GM23338 (cell line): ENCODE results near the gene CCNI2. TPM values are rescaled to one million over a fixed set of nuclear protein-coding genes. Genes with fewer than 3 reads are reported as not detected.

ENCODE experiments used
- ATAC-seq: fragments of 200-7000 bp; cut with Tn5 transposase; 3 replicates; pipeline ENCODE4 v1.9.1; 2020
- DNase-seq: peaks from one replicate; pipeline ENCODE4 v3.0.0-alpha.2; 2015; ENCODE audit warnings: low spot score
- H2AFZ ChIP-seq: fragments of 200-600 bp; sonication (generic); 2 replicates; pipeline ENCODE4 v1.8.0; 2016; ENCODE audit warnings: antibody characterized with exemption, mild to moderate bottlenecking, moderate library complexity
- H3F3A ChIP-seq: fragments of 200-600 bp; sonication (generic); replicated peaks from 2 replicates; pipeline ENCODE4 v1.8.0; 2017; ENCODE audit warnings: antibody characterized with exemption, mixed run types, low read depth
- H3K27ac ChIP-seq: fragments of 200-600 bp; sonication (generic); 2 replicates; pipeline ENCODE4 v1.6.1; 2016; ENCODE audit warnings: low read depth
- H3K27me3 ChIP-seq: fragments of 200-600 bp; sonication (generic); 2 replicates; pipeline ENCODE4 v1.8.0; 2016; ENCODE audit warnings: mild to moderate bottlenecking, mixed run types, moderate library complexity; ENCODE audit not compliant: insufficient read depth
- H3K36me3 ChIP-seq: fragments of 200-600 bp; sonication (generic); 2 replicates; pipeline ENCODE4 v1.8.0; 2016; ENCODE audit warnings: mild to moderate bottlenecking; ENCODE audit not compliant: insufficient read depth
- H3K4me1 ChIP-seq: fragments of 200-600 bp; sonication (generic); 2 replicates; pipeline ENCODE4 v1.8.0; 2016; ENCODE audit warnings: mild to moderate bottlenecking, moderate library complexity; ENCODE audit not compliant: insufficient read depth
- H3K4me2 ChIP-seq: fragments of 200-600 bp; sonication (generic); 2 replicates; pipeline ENCODE4 v1.7.1; 2017; ENCODE audit warnings: mixed run types
- H3K4me3 ChIP-seq: fragments of 200-600 bp; sonication (generic); 2 replicates; pipeline ENCODE4 v1.6.1; 2016; ENCODE audit warnings: mixed run types
- H3K79me2 ChIP-seq: fragments of 200-600 bp; sonication (generic); replicated peaks from 2 replicates; pipeline ENCODE4 v1.8.0; 2017; ENCODE audit warnings: mild to moderate bottlenecking; ENCODE audit not compliant: insufficient read depth
- H3K9me2 ChIP-seq: fragments of 200-600 bp; sonication (generic); 2 replicates; pipeline ENCODE4 v1.8.0; 2017; ENCODE audit not compliant: insufficient read depth
- H4K20me1 ChIP-seq: fragments of 200-600 bp; sonication (generic); replicated peaks from 2 replicates; pipeline ENCODE4 v1.8.0; 2017; ENCODE audit warnings: mild to moderate bottlenecking; ENCODE audit not compliant: insufficient read depth
- H3K27ac Mint-ChIP-seq: 2 replicates; pipeline ENCODE4 v1.8.0; 2020; ENCODE audit warnings: inconsistent platforms, mild to moderate bottlenecking, moderate library complexity, mixed read lengths
- H3K27me3 Mint-ChIP-seq: 3 replicates; pipeline ENCODE4 v1.8.0; 2022; ENCODE audit warnings: low read depth, mild to moderate bottlenecking, moderate library complexity, mixed read lengths, inconsistent platforms; ENCODE audit not compliant: insufficient read depth, poor library complexity
- H3K36me3 Mint-ChIP-seq: 3 replicates; pipeline ENCODE4 v1.8.0; 2021; ENCODE audit warnings: low read depth, mild to moderate bottlenecking, inconsistent platforms, moderate library complexity, mixed read lengths
- H3K4me1 Mint-ChIP-seq: 3 replicates; pipeline ENCODE4 v1.8.0; 2020; ENCODE audit warnings: mild to moderate bottlenecking, inconsistent platforms, mixed read lengths
- H3K4me3 Mint-ChIP-seq: 3 replicates; pipeline ENCODE4 v1.8.0; 2021; ENCODE audit warnings: moderate library complexity, mild to moderate bottlenecking, inconsistent platforms, mixed read lengths
- H3K9me3 Mint-ChIP-seq: 3 replicates; pipeline ENCODE4 v1.8.0; 2020; ENCODE audit warnings: moderate library complexity, mild to moderate bottlenecking, inconsistent platforms, mixed read lengths
- EZH2 ChIP-seq: fragments of 200-600 bp; sonication (generic); IDR thresholded peaks from one replicate; pipeline ENCODE4 v1.8.0; 2017; ENCODE audit warnings: antibody characterized with exemption, mild to moderate bottlenecking, low read depth; ENCODE audit not compliant: unreplicated experiment
- POLR2AphosphoS5 ChIP-seq: IDR thresholded peaks from 2 replicates; pipeline ENCODE4 v1.6.1; 2016; ENCODE audit warnings: antibody characterized with exemption, low read depth
- ZNF114 ChIP-seq: fragments of 250-450 bp; sonication (Bioruptor Pico); IDR thresholded peaks from 2 replicates; pipeline ENCODE4 v1.5.0; 2020; ENCODE audit warnings: mild to moderate bottlenecking, moderate library complexity
- polyA plus RNA-seq: library from polyadenylated mRNA; unstranded; fragments of >200 nt; fragmentation: Nextera tagmentation; extraction: Ambion mirVana; gene quantifications from 2 replicates; pipeline ENCODE4 v1.2.1, GENCODE V29; 2016
- total RNA-seq: library from RNA; depleted of rRNA; stranded (reverse); fragments of >200 nt; shearing (Covaris generic); gene quantifications from 2 replicates; pipeline ENCODE4 v1.2.3, GENCODE V29; 2014
- TF ChIP-seq, protein P1 (sequence below): IDR thresholded peaks from one replicate; pipeline ENCODE4 v1.6.1; 2018; ENCODE audit warnings: antibody characterized with exemption; ENCODE audit not compliant: unreplicated experiment
- TF ChIP-seq, protein P2 (sequence below), 2 experiments: fragments of 200-600 bp in 1 of 2; sonication (generic) in 1 of 2; conservative IDR thresholded peaks; 2 replicates each; pipeline versions ENCODE4 v1.5.1 to v1.6.1; 2016 to 2017; ENCODE audit warnings: antibody characterized with exemption in 2 of 2, low read depth in 2 of 2, mild to moderate bottlenecking in 2 of 2, moderate library complexity in 1 of 2

The CCNI2 gene
- total and polyA plus RNA-seq, 2 experiments from 2014 or later = 0.55 to 2.5 TPM

DNA sequence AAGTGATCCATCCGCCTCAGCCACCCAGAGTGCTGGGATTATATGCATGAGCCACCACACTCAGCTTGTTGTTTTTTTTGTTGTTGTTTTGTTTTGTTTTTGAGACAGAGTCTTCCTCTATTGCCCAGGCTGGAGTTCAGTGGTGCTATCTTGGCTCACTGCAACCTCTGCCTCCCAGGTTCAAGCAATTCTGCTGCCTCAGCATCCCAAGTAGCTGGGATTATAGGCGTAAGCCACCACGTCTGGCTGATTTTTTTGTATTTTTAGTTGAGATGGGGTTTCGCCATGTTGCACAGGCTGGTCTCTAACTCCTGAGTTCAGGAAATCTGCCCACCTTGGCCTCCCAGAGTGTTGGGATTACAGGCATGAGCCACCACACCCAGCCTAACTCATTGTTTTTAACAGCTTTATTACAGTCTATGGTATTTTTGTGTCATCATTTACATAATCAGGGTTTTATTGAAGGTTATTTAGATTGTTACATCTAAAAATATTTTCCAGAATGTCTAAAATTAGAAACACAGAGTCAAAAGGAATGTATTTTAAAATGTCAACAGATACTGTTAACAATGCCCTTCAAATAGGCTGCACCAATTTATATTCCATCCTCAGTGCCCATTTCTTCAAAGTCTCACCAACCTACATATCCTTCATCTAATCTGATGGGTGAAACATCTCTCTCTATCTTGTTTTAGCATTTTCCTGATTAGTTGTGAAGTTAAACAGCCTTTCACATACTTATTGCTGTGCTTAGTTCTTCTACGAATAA, 28.5 kb upstream of the CCNI2 start:
- H2AFZ ChIP-seq = no peak overlapping the region

DNA sequence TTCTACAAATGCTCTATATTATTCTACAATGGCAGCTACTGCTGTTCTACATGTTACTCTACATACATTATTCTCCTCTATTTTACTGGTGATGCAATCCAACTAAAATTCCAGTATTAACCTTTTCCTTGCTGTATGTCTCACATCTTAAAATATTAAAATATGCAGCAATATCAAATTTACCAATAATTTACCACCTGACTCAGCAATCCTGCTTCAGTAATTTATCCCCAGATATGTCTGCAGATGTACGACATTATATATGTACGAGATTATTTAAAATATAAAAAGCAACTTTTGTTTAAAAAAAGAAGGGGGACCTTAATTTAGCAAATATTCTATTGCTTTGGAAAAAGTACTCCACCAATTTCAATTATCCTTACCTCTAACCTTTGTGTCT, 21.5 kb upstream of the CCNI2 start:
- ATAC-seq = no peak
- H4K20me1 ChIP-seq = no peaks in the 10 kb centered on the region; the same call in 1 of the 2 replicates
- H2AFZ ChIP-seq = no peak overlapping the region
- no peaks in the 10 kb centered on the region for H3F3A ChIP-seq
- Mint-ChIP-seq H3K4me1 (no peaks in the 10 kb centered on the region), H3K4me3 (no peak overlapping the region), H3K36me3 (peaks cover 8% of the 10 kb centered on the region; the same call in 2 of the 3 replicates), H3K9me3 (no peaks in the 10 kb centered on the region), H3K27me3 (peaks cover 3% of the 10 kb centered on the region), H3K27ac (no peak overlapping the region)
- no peak overlapping the region for H3K27ac ChIP-seq
- H3K4me3 ChIP-seq = no peak overlapping the region
- H3K36me3 ChIP-seq = no peaks in the 10 kb centered on the region
- DNase-seq = no peak
- no peaks in the 10 kb centered on the region for H3K4me1 ChIP-seq
- no peaks in the 10 kb centered on the region for H3K27me3 ChIP-seq
- no peak overlapping the region for H3K4me2 ChIP-seq
- H3K79me2 ChIP-seq = no peaks in the 10 kb centered on the region
- H3K9me2 ChIP-seq = no peaks in the 10 kb centered on the region
- TF ChIP-seq EZH2 = no peak
- no peak for TF ChIP-seq POLR2AphosphoS5

More for the DNA sequence above, 28.5 kb upstream of the CCNI2 start:
- H3K9me3 Mint-ChIP-seq = no peaks in the 10 kb centered on the region
- H3K79me2 ChIP-seq = no peaks in the 10 kb centered on the region
- no peak overlapping the region for H3K4me3 Mint-ChIP-seq
- H3K9me2 ChIP-seq = no peaks in the 10 kb centered on the region
- no peak overlapping the region for H3K27ac ChIP-seq
- TF ChIP-seq, protein P1, sequence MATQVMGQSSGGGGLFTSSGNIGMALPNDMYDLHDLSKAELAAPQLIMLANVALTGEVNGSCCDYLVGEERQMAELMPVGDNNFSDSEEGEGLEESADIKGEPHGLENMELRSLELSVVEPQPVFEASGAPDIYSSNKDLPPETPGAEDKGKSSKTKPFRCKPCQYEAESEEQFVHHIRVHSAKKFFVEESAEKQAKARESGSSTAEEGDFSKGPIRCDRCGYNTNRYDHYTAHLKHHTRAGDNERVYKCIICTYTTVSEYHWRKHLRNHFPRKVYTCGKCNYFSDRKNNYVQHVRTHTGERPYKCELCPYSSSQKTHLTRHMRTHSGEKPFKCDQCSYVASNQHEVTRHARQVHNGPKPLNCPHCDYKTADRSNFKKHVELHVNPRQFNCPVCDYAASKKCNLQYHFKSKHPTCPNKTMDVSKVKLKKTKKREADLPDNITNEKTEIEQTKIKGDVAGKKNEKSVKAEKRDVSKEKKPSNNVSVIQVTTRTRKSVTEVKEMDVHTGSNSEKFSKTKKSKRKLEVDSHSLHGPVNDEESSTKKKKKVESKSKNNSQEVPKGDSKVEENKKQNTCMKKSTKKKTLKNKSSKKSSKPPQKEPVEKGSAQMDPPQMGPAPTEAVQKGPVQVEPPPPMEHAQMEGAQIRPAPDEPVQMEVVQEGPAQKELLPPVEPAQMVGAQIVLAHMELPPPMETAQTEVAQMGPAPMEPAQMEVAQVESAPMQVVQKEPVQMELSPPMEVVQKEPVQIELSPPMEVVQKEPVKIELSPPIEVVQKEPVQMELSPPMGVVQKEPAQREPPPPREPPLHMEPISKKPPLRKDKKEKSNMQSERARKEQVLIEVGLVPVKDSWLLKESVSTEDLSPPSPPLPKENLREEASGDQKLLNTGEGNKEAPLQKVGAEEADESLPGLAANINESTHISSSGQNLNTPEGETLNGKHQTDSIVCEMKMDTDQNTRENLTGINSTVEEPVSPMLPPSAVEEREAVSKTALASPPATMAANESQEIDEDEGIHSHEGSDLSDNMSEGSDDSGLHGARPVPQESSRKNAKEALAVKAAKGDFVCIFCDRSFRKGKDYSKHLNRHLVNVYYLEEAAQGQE = no peak
- TF ChIP-seq, protein P2, sequence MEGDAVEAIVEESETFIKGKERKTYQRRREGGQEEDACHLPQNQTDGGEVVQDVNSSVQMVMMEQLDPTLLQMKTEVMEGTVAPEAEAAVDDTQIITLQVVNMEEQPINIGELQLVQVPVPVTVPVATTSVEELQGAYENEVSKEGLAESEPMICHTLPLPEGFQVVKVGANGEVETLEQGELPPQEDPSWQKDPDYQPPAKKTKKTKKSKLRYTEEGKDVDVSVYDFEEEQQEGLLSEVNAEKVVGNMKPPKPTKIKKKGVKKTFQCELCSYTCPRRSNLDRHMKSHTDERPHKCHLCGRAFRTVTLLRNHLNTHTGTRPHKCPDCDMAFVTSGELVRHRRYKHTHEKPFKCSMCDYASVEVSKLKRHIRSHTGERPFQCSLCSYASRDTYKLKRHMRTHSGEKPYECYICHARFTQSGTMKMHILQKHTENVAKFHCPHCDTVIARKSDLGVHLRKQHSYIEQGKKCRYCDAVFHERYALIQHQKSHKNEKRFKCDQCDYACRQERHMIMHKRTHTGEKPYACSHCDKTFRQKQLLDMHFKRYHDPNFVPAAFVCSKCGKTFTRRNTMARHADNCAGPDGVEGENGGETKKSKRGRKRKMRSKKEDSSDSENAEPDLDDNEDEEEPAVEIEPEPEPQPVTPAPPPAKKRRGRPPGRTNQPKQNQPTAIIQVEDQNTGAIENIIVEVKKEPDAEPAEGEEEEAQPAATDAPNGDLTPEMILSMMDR (conservative IDR thresholded peaks at IDR 0.05; ENCODE audit: low read depth in 2 of 2) = no peak
- no peak for TF ChIP-seq ZNF114 (CRISPR knock-in tag)
- H3K27me3 Mint-ChIP-seq = no peaks in the 10 kb centered on the region
- no peak overlapping the region for H3K27ac Mint-ChIP-seq
- no peaks in the 10 kb centered on the region for H3K27me3 ChIP-seq
- DNase-seq (no peak), ATAC-seq (no peak)
- no peaks in the 10 kb centered on the region for H3K36me3 ChIP-seq
- H3K36me3 Mint-ChIP-seq = no peaks in the 10 kb centered on the region; the same call in 2 of the 3 replicates
- no peak overlapping the region for H3K4me3 ChIP-seq
- no peaks in the 10 kb centered on the region for H3K4me1 ChIP-seq
- no peaks in the 10 kb centered on the region for H3K4me1 Mint-ChIP-seq
- H3F3A ChIP-seq = no peaks in the 10 kb centered on the region
- no peaks in the 10 kb centered on the region; the same call in 1 of the 2 replicates for H4K20me1 ChIP-seq
- H3K4me2 ChIP-seq = no peak overlapping the region
